ENCODE measurements around the gene TH.

Gene TH

DNA sequence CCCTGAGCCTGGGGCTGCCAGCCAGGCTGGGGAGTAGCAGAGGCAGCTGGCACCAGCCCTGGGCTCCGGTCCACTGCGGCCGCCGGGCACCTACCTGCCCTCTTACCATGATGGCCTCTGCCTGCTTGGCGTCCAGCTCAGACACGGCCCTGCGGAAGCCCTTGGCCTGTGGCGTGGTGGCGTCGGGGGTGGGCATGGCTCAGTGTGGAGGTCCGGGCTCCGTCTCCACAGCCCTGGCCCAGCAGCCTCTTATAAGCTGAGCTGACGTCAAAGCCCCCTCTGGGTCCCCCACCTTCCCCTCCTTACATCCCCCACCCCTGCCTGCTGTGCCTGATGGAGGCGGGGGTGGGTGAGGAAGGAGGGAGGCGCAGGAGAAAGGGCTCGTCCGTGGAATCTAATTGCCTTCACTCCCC, at the start of gene TH:
Gene TH (minus strand): TSS at position 225 of the 413 bp plus-strand sequence. CDS start 29 bp downstream, at position 196.
- no peak for DNase-seq

DNA sequence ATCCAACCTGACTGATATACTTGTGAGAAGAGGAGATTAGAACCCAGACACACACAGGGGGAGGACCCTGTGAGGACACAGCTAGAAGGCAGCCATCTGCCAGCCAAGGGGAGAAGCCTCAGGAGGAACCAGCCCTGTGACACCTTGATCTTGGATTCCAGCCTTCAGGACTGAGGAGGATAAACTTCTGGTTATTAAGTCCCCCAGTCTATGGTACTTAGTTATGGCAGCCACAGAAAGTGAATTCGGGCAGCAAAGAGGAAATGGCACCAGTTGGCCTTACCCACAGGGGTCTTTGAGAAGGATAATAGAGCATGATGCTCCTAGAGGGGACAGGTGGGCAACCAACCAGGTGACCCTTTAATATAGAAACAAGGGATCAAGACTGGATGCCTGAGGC, 49.4 kb upstream of the TH start:
- no peak for DNase-seq

DNA sequence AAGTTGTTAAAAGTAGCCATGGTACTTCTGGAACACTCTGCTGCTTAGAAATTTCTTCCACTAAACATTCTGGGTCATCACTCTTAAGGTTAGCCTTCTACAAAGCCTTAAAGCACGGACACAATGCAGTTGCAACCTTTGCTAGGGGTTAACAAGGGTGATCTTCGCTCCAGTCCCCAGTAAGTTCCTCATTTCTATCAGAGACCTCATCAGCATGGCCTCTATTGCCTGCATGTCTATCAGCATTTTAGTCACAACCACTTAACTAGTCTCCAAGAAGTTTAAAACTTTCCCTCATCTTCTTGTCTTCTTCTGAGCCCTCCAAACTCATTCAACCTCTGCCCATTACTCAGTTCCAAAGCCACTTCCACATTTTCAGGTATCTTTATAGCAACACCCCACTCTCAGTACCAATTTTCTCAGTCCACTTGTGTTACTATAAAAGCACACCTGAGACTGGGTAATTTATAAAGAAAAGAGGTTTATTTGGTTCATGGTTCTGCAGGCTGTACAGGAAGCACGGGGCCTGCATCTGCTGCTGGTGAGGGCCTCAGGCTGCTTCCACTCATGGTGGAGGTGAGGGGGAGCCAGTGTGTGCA, 48.7 kb upstream of the TH start:
- no peak for DNase-seq

DNA sequence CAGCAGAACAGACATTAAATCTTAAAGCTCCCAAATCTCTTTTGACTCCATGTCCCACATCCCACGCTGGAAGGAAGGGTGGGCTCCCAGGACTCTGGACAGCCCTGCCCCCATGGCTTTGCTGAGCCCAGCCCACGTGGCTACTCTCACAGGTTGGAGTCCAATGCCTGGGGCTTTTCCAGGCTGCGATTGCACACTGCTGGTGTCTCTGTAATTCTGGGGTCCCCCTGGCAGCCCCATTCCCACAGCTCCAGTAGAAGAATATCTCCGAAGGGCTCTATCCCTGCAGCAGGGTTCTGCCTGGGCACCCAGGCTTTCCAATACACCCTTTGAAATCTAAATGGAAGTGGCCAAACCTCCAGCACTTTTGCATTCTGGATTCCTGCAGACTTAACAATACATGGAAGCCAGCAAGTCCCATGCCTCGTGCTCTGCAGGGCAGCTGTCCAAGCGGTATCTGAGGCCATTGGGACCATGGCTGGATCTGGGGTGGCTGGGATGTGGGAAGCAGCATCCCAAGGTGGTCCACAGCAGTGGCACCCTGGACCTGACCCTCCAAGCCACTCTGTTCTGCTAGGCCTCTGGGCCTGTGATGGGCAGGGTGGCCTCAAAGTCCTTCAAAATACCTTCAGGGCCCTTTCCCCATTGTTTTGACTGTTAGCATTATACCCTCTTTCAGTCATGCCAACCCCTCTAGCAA, 47.9 kb upstream of the TH start:
- DNase-seq = no peak

DNA sequence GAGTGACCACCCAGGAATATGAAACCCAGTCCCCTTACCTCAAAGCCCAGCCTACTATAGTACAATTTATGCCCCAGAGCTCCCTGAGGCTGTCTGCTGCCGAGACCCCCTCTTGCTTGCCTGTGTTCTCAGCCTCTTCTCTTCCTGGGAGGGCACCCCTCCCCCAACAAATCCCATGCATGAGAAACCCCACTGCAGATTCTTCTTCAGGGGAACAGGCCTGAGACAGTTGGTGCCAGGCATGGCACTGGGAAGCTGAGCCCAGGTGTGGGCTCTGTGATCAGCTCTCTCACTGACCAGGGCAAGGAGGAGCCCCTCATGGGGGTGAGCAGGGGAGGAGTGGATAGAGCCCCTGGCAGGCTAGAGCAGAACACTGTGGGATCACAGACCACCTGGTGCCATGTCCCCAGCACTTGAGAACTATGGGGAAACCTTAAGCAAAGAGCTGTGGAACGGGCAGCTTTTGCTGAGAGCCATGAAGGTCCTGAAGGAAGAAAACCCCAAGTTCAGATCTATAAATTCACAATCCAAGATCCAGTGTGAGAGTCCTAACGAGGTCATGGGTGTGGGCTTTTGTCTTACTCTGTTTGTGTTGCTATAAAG, 46.5 kb upstream of the TH start:
- no peak for DNase-seq

DNA sequence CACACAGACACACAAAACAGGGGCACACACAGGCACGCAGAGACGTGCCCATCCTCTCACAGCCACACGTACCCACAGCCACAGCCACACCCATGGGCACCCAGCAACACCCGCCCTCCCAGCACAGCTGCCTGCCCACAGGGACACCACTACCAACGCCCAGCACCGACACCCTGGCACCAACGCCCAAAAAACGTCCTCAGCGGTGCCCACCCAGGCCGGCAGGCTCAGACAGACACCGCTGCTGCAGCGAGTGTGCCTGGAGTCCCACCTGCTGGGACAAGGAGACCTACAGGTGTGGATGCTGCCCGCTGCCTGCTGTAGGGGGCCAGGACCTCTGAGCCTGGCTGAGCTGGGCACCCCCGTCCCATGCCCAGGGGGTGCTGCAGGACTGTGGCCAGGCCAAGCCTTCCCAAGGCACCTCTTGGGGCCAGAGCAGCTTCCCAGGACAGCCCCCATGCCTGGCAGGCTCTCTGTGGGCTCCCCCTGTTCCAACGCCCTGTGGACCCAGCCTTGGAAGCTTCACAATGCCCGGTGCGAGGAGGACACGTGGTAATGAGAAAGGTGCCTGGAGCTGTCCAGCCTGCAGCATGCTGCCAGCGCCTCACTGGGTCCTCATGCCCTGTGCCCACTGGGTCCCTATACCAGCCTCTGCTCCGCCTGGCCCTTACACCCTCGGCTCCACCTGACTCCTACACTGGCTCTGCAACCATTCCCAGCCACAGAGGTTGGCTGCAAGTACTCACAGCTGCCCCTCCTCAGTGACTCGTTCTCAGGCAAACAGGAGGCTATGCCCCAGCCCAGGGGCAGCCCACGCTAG, 45.8 kb upstream of the TH start:
- peak in 1 of 3 experiments; percentile 31 for DNase-seq

DNA sequence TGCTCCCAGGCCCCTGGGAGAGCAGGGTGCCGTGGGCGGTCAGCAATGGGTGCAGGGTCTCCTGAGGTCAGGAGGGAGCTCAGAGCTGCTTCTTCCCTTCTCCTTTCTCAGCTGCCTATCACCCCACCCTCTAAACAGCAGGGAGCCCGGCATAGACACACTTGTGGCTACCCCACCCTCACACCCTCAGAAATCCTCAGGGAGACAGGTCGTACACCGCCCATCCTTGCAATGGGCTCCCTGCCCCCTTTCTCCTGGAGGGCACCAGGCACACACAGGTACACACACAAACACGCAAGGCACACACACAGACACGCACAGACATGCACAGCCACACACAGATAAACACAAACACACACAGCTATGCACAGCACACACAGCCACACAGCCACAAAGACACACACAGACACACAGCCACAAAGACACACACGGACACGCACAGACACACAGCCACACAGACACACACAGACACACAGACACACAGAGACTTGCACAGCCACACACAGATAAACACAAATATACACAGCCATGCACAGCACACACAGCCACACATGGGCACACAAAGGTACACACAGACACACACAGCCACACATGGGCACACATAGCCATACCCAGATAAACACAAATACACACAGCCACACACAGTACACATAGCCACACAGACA, 44.9 kb upstream of the TH start:
- DNase-seq = peak in 1 of 3 experiments; percentile 17

DNA sequence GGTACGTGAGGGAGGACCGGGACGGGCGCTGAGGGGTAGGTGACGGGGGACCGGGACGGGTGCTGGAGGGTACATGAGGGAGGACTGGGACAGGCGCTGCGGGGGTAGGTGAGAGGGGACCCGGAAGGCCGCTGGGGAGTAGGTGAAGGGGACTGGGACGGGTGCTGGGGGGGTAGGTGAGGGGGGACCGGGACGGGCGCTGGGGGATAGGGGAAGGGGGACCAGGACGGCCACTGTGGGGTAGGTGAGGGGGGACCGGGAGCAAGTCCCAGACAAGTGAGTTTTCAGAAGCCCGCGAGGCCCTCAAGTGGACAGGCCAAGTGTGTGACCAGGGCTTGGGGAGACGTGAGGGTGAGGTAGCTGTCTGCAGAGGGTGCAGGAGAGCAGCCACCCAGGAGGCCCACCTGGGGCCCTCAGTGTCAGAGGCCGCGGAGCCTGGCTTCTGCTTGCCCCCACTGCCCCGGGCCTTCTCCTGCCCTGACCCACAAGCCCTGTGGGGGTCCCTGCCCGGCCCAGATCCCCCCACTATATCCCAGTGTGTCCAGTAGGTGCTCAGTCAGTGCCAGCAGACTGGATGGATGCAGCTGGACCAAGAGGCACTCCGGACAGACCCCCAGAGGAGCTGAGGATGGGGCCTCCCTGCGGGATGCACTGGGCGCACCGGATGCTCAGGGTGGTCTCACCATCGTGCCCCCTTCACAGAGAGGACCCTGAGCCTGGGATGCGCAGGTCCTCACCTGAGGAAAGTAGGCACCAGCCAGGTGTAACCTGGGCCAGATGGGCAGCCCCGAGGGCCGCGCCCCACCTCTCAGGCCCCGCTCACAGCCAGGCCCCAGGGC, 44.2 kb upstream of the TH start:
- peak in 1 of 3 experiments; percentile 3 for DNase-seq

DNA sequence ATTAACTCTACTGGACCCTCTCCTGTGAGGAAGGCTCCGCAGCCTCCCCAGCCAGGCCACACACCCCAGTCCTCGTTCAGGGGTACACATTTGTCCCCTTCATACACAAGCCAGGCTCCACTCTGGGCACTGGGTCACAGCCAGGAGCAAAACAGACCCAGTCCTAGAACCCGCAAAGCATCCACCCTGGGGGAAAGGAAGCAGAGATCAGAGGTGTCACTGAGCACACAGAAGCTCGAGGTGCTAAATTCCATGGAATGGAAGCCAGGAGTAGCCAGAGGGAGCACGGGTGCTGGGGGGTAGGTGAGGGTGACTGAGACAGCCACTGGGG, 43.6 kb upstream of the TH start:
- no peak for DNase-seq

DNA sequence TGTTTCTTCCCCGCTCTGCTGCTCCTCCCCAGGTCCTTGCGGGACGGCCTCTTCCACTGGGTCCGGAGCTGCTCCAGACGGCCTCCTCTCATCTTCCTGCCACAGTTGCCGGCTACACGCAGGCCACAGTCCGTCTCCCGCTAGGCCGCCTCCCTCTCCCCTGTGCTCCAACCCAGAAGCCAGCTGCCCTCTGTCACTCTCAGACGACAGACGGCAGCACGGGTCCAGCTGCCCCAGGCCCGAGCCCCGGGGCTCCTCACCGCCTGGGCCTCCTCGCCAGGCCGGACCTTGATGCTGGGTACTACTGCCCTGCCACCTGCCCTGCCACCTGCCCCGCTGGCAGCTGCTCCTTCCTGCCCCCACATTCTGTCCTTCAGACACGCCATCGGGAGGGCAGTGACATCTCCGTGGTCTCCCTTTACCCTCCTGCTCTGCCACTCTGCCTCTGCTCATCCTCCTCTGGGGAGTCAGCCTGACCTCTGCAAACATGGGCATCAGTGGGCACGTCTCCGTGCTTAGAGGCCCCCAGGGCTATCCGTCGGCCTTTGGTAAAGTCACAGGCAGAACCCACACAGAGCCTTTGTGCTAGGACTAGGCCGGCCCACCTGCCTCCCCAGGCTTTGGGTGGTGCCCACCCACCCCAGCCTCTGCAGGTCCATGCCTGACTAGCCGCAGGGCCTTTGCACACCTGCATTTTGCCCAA, 43.1 kb upstream of the TH start:
- peak in 2 of 3 experiments; percentile 53 to 54 for DNase-seq

DNA sequence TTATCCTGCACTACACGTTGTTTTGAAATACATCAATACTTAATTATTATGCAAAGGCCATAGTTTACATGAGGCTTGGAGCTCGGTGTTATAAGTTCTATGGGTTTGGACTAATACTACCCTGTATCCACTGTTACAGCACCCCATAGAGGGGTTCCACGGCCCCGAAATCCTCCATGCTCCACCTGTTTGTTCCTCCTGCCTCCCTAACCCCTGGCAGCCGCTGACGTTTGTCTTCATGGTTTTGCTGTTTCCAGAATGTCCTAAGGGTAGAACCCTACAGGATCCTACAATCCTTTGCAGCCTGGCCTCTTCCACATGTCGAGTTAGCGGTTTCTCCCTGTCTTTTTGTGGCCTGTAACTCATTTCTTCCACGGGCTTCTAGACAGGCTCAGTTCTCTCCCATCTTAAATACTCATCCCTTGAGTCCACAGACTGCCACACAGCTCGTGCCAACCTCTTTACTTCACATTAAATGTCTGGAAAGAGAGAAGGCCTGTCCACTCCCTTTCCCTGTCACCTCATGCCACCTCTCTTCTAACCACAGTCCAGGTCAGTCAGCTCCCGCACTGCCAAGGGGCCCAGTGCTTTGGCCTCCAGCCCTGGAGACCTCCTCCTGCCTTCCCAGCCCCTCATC, 42.4 kb upstream of the TH start:
- DNase-seq = no peak

DNA sequence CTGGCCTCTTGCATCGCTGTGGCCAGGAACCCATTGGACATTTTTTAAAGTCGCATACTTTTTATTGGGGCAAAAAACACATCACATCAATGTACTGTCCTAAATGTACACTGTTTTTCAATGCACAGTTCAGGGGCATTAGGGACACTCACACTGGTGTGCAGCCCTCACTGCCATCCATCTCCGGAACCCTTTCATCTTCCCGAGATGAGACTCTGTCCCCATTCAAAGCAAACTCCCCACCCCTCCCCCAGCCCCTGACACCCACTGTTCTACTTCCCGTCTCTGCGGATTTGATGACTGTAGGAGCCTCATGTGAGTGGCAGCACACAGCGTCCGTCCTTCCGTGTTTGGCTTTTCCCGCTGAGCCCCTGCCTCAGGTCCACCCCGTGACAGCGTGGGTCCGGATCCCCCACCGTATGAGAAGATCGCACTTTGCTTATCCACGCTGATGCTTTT, 41.8 kb upstream of the TH start:
- DNase-seq = peak in 2 of 3 experiments; percentile 85 to 92

DNA sequence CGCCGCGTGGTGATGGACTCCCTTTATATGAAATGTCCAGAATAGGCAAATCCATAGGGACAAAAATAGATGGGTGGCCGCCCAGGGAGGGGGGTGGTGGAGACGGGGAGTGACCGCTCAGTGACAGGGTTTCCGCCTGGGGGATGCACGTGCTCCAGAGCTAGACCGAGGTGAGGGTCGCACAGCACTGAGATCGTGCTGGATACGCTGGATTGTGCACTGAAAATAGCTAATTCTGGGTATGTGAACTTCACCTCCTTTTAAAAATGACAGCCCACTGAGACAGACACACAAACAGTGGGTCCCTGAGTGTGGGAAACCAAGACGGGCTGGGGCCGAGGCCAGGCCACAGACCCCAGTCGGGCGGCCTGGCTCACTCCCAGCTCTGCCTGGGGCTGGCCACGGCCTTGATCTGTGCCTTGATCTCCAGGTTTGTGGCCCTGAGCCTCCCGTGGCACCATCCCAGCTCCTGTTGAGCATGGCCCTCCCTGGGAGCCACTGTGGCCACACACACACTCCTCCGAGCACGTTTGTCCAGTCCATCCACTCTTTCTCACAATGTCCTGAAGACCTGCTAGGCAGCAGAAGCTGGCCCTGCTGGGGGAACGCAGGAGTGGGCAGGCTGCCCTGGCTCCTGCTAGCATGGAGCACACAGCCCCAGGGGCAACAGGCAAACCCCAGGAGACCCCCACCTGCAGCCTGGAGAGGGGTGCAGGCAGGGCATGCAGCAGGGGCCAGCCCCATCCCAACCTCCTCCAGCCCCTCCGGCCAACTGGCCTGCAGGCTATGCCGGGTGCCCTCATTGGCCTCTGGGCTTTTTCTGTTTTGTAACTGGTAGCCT, 41.0 kb upstream of the TH start:
- peak in 1 of 3 experiments; percentile 36 for DNase-seq

DNA sequence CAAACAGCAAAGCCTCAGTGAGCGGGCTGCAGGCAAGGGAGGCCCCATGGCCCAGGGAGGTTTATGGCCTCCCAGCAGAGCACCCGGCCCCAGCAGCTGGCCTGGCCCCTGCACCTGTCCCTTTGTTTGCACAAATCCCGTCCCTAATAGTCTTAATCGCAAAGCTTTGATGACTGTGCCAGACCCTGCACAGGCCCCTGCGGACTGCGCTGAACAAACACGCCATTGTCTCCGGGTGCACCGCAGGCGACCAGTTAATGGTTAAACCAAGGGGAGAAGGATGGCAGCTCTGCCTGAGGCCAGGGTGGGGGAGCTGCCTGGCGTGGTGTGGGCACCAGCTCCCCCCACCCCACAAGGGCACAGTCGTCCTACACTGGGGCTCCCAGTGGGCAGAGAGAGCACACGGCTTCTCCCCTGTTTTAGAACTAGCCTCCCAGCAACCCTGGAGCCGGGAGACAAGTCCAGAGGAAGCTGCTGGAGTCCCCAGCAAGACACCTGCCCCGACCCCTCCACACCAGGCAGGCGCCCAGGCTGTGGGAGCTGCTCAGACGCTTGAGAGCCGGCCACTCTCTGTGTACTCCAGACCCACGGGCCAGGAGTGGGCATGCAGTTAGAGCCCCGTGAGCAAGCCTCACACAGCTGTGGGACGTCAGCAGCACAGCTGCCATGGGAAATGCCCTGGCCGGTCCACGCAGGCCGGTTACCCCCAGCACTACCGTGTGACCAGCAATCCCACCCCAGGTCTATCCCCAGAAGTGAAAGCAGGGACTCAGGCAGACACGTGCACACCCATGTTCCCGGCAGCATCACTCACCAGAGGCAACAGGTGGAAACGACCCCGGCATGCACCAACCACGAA, 39.7 kb upstream of the TH start:
- DNase-seq = peak in 2 of 3 experiments; percentile 95 to 99

DNA sequence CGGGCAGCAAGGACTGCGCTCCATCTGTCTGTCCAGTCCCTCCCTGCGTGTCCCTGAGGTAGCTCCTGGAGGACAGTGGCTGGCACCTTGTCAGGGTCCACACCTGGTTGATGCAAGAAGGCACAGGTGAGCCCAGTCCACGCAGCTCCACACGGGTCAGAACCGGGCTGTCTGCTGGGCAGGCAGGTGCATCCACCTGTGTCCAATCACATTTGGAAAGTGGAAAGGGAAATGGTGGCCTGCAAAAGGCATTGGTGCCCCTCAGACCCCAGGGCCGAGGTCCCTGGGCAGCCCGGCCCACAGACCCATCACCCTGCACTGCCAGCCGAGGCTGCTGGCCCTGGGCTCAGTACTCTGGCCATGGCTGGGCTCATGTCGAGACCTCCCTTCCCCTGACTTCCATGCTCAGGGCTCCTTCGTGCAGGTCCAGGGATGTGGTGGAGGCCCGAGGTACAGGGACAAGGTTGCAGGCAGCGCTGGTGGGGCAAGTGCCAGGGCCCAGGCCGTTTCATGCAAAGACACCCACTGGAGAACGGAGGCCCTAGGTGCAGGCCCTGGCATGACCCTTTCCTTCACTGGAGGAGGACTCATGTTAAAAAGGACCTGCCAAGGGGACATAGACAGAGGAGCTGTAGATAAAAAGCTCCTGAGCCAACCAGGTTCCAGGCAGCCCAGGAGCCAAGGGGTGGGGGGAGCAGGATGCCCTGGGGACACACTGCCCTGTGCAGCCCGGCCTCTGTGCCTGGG, 38.9 kb upstream of the TH start:
- DNase-seq = peak in 1 of 3 experiments; percentile 42

DNA sequence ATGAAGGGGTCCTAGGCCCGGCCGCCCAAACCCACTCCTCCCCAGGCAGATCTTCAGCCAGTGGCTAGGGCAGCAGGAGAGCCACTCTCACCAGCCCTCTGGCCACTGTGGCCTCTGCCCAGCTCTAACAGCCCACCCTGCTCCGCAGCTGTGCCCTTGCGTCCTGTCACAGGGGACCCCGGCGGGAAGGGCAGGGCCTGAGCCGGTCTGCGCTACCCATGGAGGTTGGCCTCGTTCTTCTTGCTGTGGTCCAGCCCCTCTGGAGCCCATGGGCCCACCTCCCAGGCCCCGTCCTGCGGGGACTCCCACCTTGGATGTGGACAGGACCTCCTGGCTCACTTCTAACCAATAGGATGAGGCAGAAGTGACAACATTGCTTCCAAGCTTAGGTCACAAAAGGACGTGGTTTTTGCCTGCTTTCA, 38.3 kb upstream of the TH start:
- DNase-seq = no peak

DNA sequence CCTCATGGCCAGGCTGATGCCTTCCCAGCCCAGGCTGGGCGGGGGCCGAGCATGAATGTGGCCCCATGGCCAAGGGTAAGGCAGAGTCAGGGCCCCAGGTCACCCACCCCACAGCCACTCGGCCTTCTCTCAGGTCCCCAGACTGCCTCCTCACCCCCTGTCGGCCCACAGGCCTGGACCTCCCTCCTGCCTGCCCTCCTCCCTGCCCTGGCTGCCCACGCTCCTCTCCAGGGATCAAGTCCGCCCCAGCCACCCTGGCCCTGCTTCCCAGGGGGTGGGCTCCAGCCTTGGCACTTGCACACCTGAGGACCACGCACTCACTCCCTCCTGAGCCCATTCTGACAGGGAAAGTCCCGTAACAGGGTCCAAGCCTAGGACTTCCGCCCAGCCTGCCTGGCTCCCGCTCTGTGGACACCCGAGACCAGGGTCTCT, 37.8 kb upstream of the TH start:
- no peak for DNase-seq

Measured in NCI-H1417 (cell line).